SK-N-SH treated with all-trans-retinoic acid at 6 μM for 48 hours (cell line): ENCODE results near the gene KLF6.

Experiments used
- ATAC-seq: fragments of 200-7000 bp; cut with Tn5 transposase; 3 replicates; pipeline ENCODE4 v1.9.1; 2020; ENCODE audit warnings: mild to moderate bottlenecking, moderate library complexity
- ARNTL ChIP-seq: fragments of 450-650 bp; formaldehyde crosslinking; IDR thresholded peaks from 2 replicates; pipeline ENCODE4 v1.5.0; 2020; ENCODE audit warnings: low read depth, mild to moderate bottlenecking, moderate library complexity, borderline replicate concordance
- BACH2 ChIP-seq: fragments of 250-450 bp; sonication (Bioruptor Pico); IDR thresholded peaks from 2 replicates; pipeline ENCODE4 v1.9.0; 2021; ENCODE audit warnings: mild to moderate bottlenecking, borderline replicate concordance
- CREB5 ChIP-seq: fragments of 250-450 bp; sonication (Bioruptor Pico); IDR thresholded peaks from 2 replicates; pipeline ENCODE4 v1.5.1; 2020; ENCODE audit warnings: low read depth, mild to moderate bottlenecking, moderate library complexity
- CSDC2 ChIP-seq: fragments of 250-450 bp; sonication (Bioruptor Pico); IDR thresholded peaks from 2 replicates; pipeline ENCODE4 v1.5.0; 2020; ENCODE audit warnings: mild to moderate bottlenecking, moderate library complexity
- ESRRG ChIP-seq: fragments of 250-450 bp; sonication (Bioruptor Pico); IDR thresholded peaks from 2 replicates; pipeline ENCODE4 v1.6.1; 2021; ENCODE audit warnings: mild to moderate bottlenecking
- GLIS3 ChIP-seq: fragments of 250-450 bp; sonication (Bioruptor Pico); IDR thresholded peaks from 2 replicates; pipeline ENCODE4 v1.5.0; 2020; ENCODE audit warnings: mild to moderate bottlenecking, moderate library complexity
- ISL1 ChIP-seq: fragments of 250-450 bp; sonication (Bioruptor Pico); IDR thresholded peaks from 2 replicates; pipeline ENCODE4 v2.1.2; 2022; ENCODE audit warnings: mild to moderate bottlenecking, moderate library complexity
- OSR1 ChIP-seq: fragments of 250-450 bp; sonication (Bioruptor Pico); IDR thresholded peaks from 2 replicates; pipeline ENCODE4 v1.8.0; 2022; ENCODE audit warnings: moderate library complexity, mild to moderate bottlenecking, inconsistent platforms
- PATZ1 ChIP-seq: fragments of 250-450 bp; sonication (Bioruptor Pico); IDR thresholded peaks from 2 replicates; pipeline ENCODE4 v1.8.0; 2020; ENCODE audit warnings: mild to moderate bottlenecking, moderate library complexity, borderline replicate concordance
- PPARA ChIP-seq: fragments of 250-450 bp; sonication (Bioruptor Pico); IDR thresholded peaks from 2 replicates; pipeline ENCODE4 v1.5.0; 2020; ENCODE audit warnings: mild to moderate bottlenecking, borderline replicate concordance
- RARB ChIP-seq: fragments of 250-450 bp; sonication (Bioruptor Pico); IDR thresholded peaks from 2 replicates; pipeline ENCODE4 v1.8.0; 2021; ENCODE audit warnings: mild to moderate bottlenecking, moderate library complexity
- SNAI2 ChIP-seq: fragments of 250-450 bp; sonication (Bioruptor Pico); IDR thresholded peaks from 2 replicates; pipeline ENCODE4 v1.5.0; 2020; ENCODE audit warnings: mild to moderate bottlenecking, moderate library complexity
- TCF4 ChIP-seq: fragments of 250-450 bp; sonication (Bioruptor Pico); IDR thresholded peaks from 2 replicates; pipeline ENCODE4 v1.8.0; 2021; ENCODE audit warnings: mild to moderate bottlenecking, moderate library complexity, borderline replicate concordance
- TOX ChIP-seq: fragments of 250-450 bp; sonication (Bioruptor Pico); IDR thresholded peaks from 2 replicates; pipeline ENCODE4 v1.8.0; 2021; ENCODE audit warnings: mild to moderate bottlenecking, moderate library complexity, borderline replicate concordance
- TSHZ2 ChIP-seq: fragments of 250-450 bp; sonication (Bioruptor Pico); IDR thresholded peaks from 2 replicates; pipeline ENCODE4 v1.5.0; 2020; ENCODE audit warnings: mild to moderate bottlenecking, moderate library complexity
- ZC3H10 ChIP-seq: fragments of 250-450 bp; sonication (Bioruptor Pico); IDR thresholded peaks from 2 replicates; pipeline ENCODE4 v1.5.1; 2021; ENCODE audit warnings: mild to moderate bottlenecking, moderate library complexity
- ZFP3 ChIP-seq: fragments of 250-450 bp; sonication (Bioruptor Pico); IDR thresholded peaks from 2 replicates; pipeline ENCODE4 v1.5.0; 2020; ENCODE audit warnings: mild to moderate bottlenecking, moderate library complexity
- ZFP30 ChIP-seq: fragments of 450-650 bp; formaldehyde crosslinking; IDR thresholded peaks from 2 replicates; pipeline ENCODE4 v1.5.0; 2022; ENCODE audit warnings: mild to moderate bottlenecking, moderate library complexity
- ZNF565 ChIP-seq: fragments of 450-650 bp; formaldehyde crosslinking; conservative IDR thresholded peaks from 2 replicates; pipeline ENCODE4 v1.5.0; 2020; ENCODE audit warnings: low read depth, mild to moderate bottlenecking, moderate library complexity
- ZNF70 ChIP-seq: fragments of 450-650 bp; formaldehyde crosslinking; IDR thresholded peaks from 2 replicates; pipeline ENCODE4 v1.5.0; 2020; ENCODE audit warnings: mild to moderate bottlenecking, moderate library complexity
- ZNF8 ChIP-seq: fragments of 450-650 bp; formaldehyde crosslinking; IDR thresholded peaks from 2 replicates; pipeline ENCODE4 v1.5.0; 2020; ENCODE audit warnings: mild to moderate bottlenecking, moderate library complexity
- TF ChIP-seq, protein P1 (sequence below): fragments of 250-450 bp; sonication (Bioruptor Pico); IDR thresholded peaks from 2 replicates; pipeline ENCODE4 v1.8.0; 2021; ENCODE audit warnings: low read depth, mild to moderate bottlenecking, moderate library complexity, borderline replicate concordance
- TF ChIP-seq, protein P2 (sequence below): fragments of 250-450 bp; sonication (Bioruptor Pico); IDR thresholded peaks from 2 replicates; pipeline ENCODE4 v1.5.1; 2021; ENCODE audit warnings: mild to moderate bottlenecking, moderate library complexity

KLF6 gene

DNA sequence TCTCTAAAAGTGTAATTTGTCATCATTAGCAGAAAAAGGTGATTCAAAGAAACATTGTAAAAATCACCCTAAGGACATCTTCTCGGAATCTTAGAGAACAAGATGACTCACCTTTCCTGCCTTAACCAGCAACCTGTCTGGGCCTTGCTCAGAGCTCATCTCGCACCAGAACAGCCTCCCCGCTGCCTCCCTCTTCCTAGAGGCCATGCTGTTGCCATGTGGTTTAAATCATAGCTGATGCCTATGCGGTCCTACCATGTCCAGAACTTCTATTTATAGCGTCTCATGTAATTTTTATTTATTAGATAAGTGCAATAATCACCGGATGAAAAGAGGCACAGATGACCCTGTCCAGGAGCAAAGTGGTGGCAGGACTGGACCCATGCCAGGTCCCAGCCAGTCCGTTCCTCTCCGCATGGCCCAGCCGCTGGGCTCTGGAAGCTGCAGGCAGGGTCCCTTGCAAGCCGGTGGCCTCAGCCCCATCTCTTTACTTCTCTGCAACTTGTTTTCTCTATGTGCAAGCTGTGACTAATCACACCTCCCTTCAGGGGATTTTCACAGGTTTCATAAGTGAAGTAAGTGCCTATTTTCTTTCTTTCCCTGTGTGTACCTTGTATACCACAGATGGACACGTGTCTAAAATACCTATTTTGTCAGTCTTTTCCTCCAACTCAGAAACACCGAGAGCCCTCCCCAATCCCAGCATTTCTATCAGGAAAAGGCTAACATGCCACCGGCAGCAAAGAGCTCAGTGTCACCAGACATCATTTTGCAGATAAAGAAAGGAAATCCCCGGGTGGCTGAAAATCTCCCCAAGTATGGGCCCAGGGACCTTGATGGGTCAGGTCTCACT is 27.1 kb downstream of the KLF6 start:
- ATAC-seq = peak; percentile 81
- TF ChIP-seq CREB5 (CRISPR knock-in tag) (no peak), ARNTL (CRISPR knock-in tag) (no peak), ZNF565 (CRISPR knock-in tag) (0 out of 2 replicates have a peak, but pooled peaks have one; percentile 59), PATZ1 (CRISPR knock-in tag) (no peak), ZNF70 (no peak), TOX (CRISPR knock-in tag) (no peak), ZFP30 (CRISPR knock-in tag) (no peak), ESRRG (no peak), CSDC2 (CRISPR knock-in tag) (no peak), ISL1 (CRISPR knock-in tag) (peak; percentile 72), TSHZ2 (CRISPR knock-in tag) (no peak), BACH2 (no peak), PPARA (CRISPR knock-in tag) (no peak), ZFP3 (CRISPR knock-in tag) (no peak), OSR1 (CRISPR knock-in tag) (no peak), TCF4 (CRISPR knock-in tag) (peak; percentile 78), GLIS3 (CRISPR knock-in tag) (no peak), RARB (CRISPR knock-in tag) (no peak), ZC3H10 (CRISPR knock-in tag) (0 out of 2 replicates have a peak, but pooled peaks have one; percentile 17), SNAI2 (CRISPR knock-in tag) (no peak), ZNF8 (CRISPR knock-in tag) (no peak)
- TF ChIP-seq, protein P1, sequence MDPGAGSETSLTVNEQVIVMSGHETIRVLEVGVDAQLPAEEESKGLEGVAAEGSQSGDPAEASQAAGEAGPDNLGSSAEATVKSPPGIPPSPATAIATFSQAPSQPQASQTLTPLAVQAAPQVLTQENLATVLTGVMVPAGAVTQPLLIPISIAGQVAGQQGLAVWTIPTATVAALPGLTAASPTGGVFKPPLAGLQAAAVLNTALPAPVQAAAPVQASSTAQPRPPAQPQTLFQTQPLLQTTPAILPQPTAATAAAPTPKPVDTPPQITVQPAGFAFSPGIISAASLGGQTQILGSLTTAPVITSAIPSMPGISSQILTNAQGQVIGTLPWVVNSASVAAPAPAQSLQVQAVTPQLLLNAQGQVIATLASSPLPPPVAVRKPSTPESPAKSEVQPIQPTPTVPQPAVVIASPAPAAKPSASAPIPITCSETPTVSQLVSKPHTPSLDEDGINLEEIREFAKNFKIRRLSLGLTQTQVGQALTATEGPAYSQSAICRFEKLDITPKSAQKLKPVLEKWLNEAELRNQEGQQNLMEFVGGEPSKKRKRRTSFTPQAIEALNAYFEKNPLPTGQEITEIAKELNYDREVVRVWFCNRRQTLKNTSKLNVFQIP (CRISPR knock-in tag) = no peak
- TF ChIP-seq, protein P2, sequence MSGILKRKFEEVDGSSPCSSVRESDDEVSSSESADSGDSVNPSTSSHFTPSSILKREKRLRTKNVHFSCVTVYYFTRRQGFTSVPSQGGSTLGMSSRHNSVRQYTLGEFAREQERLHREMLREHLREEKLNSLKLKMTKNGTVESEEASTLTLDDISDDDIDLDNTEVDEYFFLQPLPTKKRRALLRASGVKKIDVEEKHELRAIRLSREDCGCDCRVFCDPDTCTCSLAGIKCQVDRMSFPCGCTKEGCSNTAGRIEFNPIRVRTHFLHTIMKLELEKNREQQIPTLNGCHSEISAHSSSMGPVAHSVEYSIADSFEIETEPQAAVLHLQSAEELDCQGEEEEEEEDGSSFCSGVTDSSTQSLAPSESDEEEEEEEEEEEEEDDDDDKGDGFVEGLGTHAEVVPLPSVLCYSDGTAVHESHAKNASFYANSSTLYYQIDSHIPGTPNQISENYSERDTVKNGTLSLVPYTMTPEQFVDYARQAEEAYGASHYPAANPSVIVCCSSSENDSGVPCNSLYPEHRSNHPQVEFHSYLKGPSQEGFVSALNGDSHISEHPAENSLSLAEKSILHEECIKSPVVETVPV (CRISPR knock-in tag) = no peak
- TF ChIP-seq, all 23 proteins: peak for 4

DNA sequence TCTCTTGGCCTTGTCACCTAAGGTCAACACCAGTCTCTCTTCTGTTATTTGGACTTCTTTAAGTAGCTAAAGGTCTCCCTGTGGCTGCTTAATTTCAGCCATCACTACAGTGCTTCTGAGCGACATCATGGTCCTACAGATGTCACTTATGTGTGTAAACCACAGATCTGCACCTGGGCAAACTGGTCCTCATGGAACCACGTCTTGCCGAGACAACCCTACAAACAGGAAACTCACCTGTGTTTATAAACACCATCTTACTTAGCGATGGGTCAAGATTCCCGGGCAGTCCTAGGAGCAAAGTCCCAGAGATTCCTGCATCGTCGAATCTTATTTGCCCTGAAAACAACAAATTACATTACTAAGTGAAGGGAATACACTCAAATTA is 27.8 kb downstream of the KLF6 start:
- ATAC-seq = no peak
- no peak for TF ChIP-seq GLIS3 (CRISPR knock-in tag)
- TF ChIP-seq ZNF565 (CRISPR knock-in tag) = no peak
- TF ChIP-seq ZNF8 (CRISPR knock-in tag) = no peak
- TF ChIP-seq PPARA (CRISPR knock-in tag) = no peak
- TF ChIP-seq, protein P2 (CRISPR knock-in tag) = no peak
- TF ChIP-seq, protein P1 (CRISPR knock-in tag) = no peak
- TF ChIP-seq CREB5 (CRISPR knock-in tag) = no peak
- TF ChIP-seq SNAI2 (CRISPR knock-in tag) = no peak
- TF ChIP-seq BACH2 = no peak
- TF ChIP-seq ZFP30 (CRISPR knock-in tag) = no peak
- TF ChIP-seq ISL1 (CRISPR knock-in tag) = no peak
- TF ChIP-seq CSDC2 (CRISPR knock-in tag) = no peak
- no peak for TF ChIP-seq OSR1 (CRISPR knock-in tag)
- no peak for TF ChIP-seq TOX (CRISPR knock-in tag)
- TF ChIP-seq ARNTL (CRISPR knock-in tag) = no peak
